Endothelial cell of umbilical vein (primary cell): ENCODE data around the gene UBL5. TPM values are rescaled to one million over a fixed set of nuclear protein-coding genes. Genes with fewer than 3 reads are reported as not detected.

Experiments used
- BruUV-seq: library from RNA; stranded (reverse); fragments of 400-500 nt; replicated peaks from 2 replicates; lab custom pipeline; 2021; lab: Mats Ljungman, UMichigan
- CTCF ChIA-PET: fragments of 300-600, 350-600 bp; sonication (Branson Sonifier 250); formaldehyde crosslinking; loops from one replicate; lab custom pipeline; 2021; ENCODE audit warnings: antibody characterized with exemption, inconsistent platforms; lab: Charles Lee
- POLR2A ChIA-PET: fragments of 300-600, 350-600 bp; sonication (Branson Sonifier 250); formaldehyde crosslinking; loops from one replicate; lab custom pipeline; 2021; ENCODE audit warnings: antibody characterized with exemption, inconsistent platforms; lab: Charles Lee
- DNase-seq: peaks from one replicate; pipeline ENCODE4 v3.0.0-alpha.2; 2011; ENCODE audit warnings: low read depth, low spot score
- FAIRE-seq: peaks from 2 replicates; lab custom pipeline; 2011; peaks lifted over from hg19 to GRCh38; lab: Jason Lieb, UNC
- H2AFZ ChIP-seq: 2 replicates; pipeline ENCODE4 v1.6.0; 2012; ENCODE audit warnings: low read depth, low read length, control low read depth, inconsistent platforms
- H3K27ac ChIP-seq: 2 replicates; pipeline ENCODE4 v1.5.1; 2011; ENCODE audit warnings: low read depth, mild to moderate bottlenecking, control low read depth, low read length, moderate library complexity; ENCODE audit not compliant: insufficient read depth
- H3K27me3 ChIP-seq, 2 experiments: 2 replicates each; pipeline versions ENCODE4 v1.6.0 to v1.6.1; 2011; ENCODE audit warnings: low read length in 2 of 2, mixed read lengths in 1 of 2; ENCODE audit not compliant: control insufficient read depth in 2 of 2, insufficient read depth in 2 of 2
- H3K36me3 ChIP-seq, 2 experiments: 2 replicates in 1 of 2; 3 replicates in 1 of 2; pipeline ENCODE4 v1.5.1; 2011; ENCODE audit warnings: low read length in 2 of 2, mild to moderate bottlenecking in 1 of 2, moderate library complexity in 1 of 2; ENCODE audit not compliant: control insufficient read depth in 2 of 2, insufficient read depth in 2 of 2; ENCODE audit errors: extremely low read depth in 1 of 2
- H3K4me1 ChIP-seq: 3 replicates; pipeline ENCODE4 v1.5.1; 2011; ENCODE audit warnings: mild to moderate bottlenecking, low read length; ENCODE audit not compliant: control insufficient read depth, insufficient read depth; ENCODE audit errors: extremely low read depth
- H3K4me2 ChIP-seq: 2 replicates; pipeline ENCODE4 v1.6.1; 2011; ENCODE audit warnings: low read length, control low read depth, mixed read lengths; ENCODE audit not compliant: insufficient read depth
- H3K4me3 ChIP-seq, 3 experiments: fragments of 200-600 bp in 1 of 3; sonication (generic), shearing (Covaris generic) in 1 of 3; replicated peaks in 1 of 3; 2 replicates each; pipeline ENCODE4 v1.5.1; 2011 to 2016; ENCODE audit warnings: control low read depth in 3 of 3, low read length in 3 of 3, mild to moderate bottlenecking in 2 of 3, inconsistent platforms in 1 of 3, low read depth in 1 of 3, moderate library complexity in 1 of 3; ENCODE audit not compliant: insufficient read depth in 1 of 3
- H3K79me2 ChIP-seq: 2 replicates; pipeline ENCODE4 v1.6.0; 2012; ENCODE audit warnings: low read length, inconsistent platforms; ENCODE audit not compliant: control insufficient read depth, insufficient read depth
- H3K9ac ChIP-seq: replicated peaks from 2 replicates; pipeline ENCODE3; 2011; ENCODE audit warnings: low read length, control low read depth; ENCODE audit not compliant: insufficient read depth; ENCODE audit errors: extremely low read depth
- H3K9me1 ChIP-seq: replicated peaks from 3 replicates; pipeline ENCODE4 v1.6.0; 2011; ENCODE audit warnings: mild to moderate bottlenecking, low read length; ENCODE audit not compliant: control insufficient read depth, insufficient read depth; ENCODE audit errors: extremely low read depth
- H3K9me3 ChIP-seq: replicated peaks from 2 replicates; pipeline ENCODE4 v1.5.1; 2012; ENCODE audit warnings: low read length, inconsistent platforms; ENCODE audit not compliant: control insufficient read depth, insufficient read depth
- H4K20me1 ChIP-seq: replicated peaks from 2 replicates; pipeline ENCODE3; 2011; ENCODE audit warnings: mild to moderate bottlenecking, low read length; ENCODE audit not compliant: control insufficient read depth, insufficient read depth; ENCODE audit errors: extremely low read depth
- CTCF ChIP-seq, 2 donors: IDR thresholded peaks; 1 replicate in 1 of 2; 2 replicates in 1 of 2; pipeline ENCODE4 v1.5.1; 2011; ENCODE audit warnings: low read length in 2 of 2, mild to moderate bottlenecking in 2 of 2, moderate library complexity in 2 of 2, control low read depth in 1 of 2, inconsistent platforms in 1 of 2, low read depth in 1 of 2; ENCODE audit not compliant: insufficient read depth in 1 of 2; ENCODE audit errors: extremely low read depth in 1 of 2
- EZH2 ChIP-seq: IDR thresholded peaks from 2 replicates; pipeline ENCODE4 v1.6.1; 2012; ENCODE audit warnings: borderline replicate concordance, low read depth, mild to moderate bottlenecking, moderate library complexity, low read length, inconsistent platforms; ENCODE audit not compliant: severe bottlenecking
- FOS ChIP-seq: IDR thresholded peaks from 2 replicates; pipeline ENCODE4 v1.6.1; 2011; ENCODE audit warnings: mild to moderate bottlenecking, low read length, moderate library complexity, borderline replicate concordance; ENCODE audit not compliant: insufficient read depth
- GATA2 ChIP-seq: IDR thresholded peaks from 2 replicates; pipeline ENCODE4 v1.7.0; 2011; ENCODE audit warnings: low read depth, mild to moderate bottlenecking, moderate library complexity, mixed read lengths, low read length; ENCODE audit not compliant: insufficient read length, insufficient read depth
- JUN ChIP-seq: IDR thresholded peaks from 2 replicates; pipeline ENCODE4 v1.6.1; 2011; ENCODE audit warnings: borderline replicate concordance, low read depth; ENCODE audit not compliant: insufficient read length, insufficient read depth
- MAX ChIP-seq: IDR thresholded peaks from 2 replicates; pipeline ENCODE4 v1.6.1; 2011; ENCODE audit not compliant: insufficient read depth, insufficient read length
- MYC ChIP-seq: IDR thresholded peaks from one replicate; pipeline ENCODE4 v1.6.1; 2011; ENCODE audit warnings: mild to moderate bottlenecking, low read depth, low read length
- POLR2A ChIP-seq: IDR thresholded peaks from 2 replicates; pipeline ENCODE4 v1.6.1; 2012; ENCODE audit warnings: low read depth, mild to moderate bottlenecking, control low read depth, low read length
- POLR2AphosphoS5 ChIP-seq: IDR thresholded peaks from 2 replicates; pipeline ENCODE4 v1.6.1; 2012; ENCODE audit warnings: low read depth, mild to moderate bottlenecking, control low read depth, low read length, moderate library complexity; ENCODE audit not compliant: insufficient read depth
- dilution Hi-C: fragments of 300-500 bp; cut with MboI; formaldehyde crosslinking; loops from one replicate; pipeline ENCODE4 v1.15.0; 2019; ENCODE audit warnings: low sequenced_read_pairs; ENCODE audit not compliant: extremely low pct_ligation_motif_present
- intact Hi-C: fragments of 100-400 bp; cut with micrococcal nuclease; formaldehyde crosslinking; loops from one replicate; pipeline ENCODE4 v1.10.0; 2022
- polyA plus RNA-seq, 4 experiments: library from polyadenylated mRNA; depleted of rRNA in 3 of 4; stranded (reverse) in 3 of 4; unstranded in 1 of 4; fragments of >200 nt; gene quantifications; 2 replicates each; pipeline versions ENCODE4 v1.2.1 to v1.2.3, GENCODE V29; 2011 to 2012; ENCODE audit warnings: missing spikeins in 1 of 4
- total RNA-seq: library from RNA; stranded (reverse); gene quantifications from 2 replicates; pipeline ENCODE4 v1.2.3, GENCODE V29; 2021

Gene UBL5
- total and polyA plus RNA-seq, 2 donors (not counting 3 experiments of a cell fraction or from before 2014, with no cell fraction given): 351 to 1,226 TPM

- no peaks in the 10 kb centered on the region for H3K79me2 ChIP-seq
- peak overlapping the region; percentile 77 to 93 (median 78) for H3K4me3 ChIP-seq
- peak overlapping the region; percentile 100 for H2AFZ ChIP-seq
- peak overlapping the region; percentile 73 for H3K9ac ChIP-seq
- POLR2A ChIA-PET: interaction anchor here (0.6 kb wide), 1 partner anchor 43 kb away, joined by 3 read pairs; no protein-coding TSS in a partner anchor
- no peaks in the 10 kb centered on the region for H3K36me3 ChIP-seq
- no peaks in the 10 kb centered on the region for H4K20me1 ChIP-seq
- H3K4me2 ChIP-seq: peak overlapping the region; percentile 84
- DNase-seq (peak; percentile 92), FAIRE-seq (peak; percentile 93)
- dilution Hi-C loops: no loop called here
- TF ChIP-seq POLR2A (peak; percentile 54), CTCF (IDR thresholded peaks at IDR 0.05; ENCODE audit: extremely low read depth in 1 of 2, insufficient read depth in 1 of 2, low read depth in 1 of 2, low read length in 2 of 2) (no peak)
- no peaks in the 10 kb centered on the region for H3K9me3 ChIP-seq
- CTCF ChIA-PET: no interaction called here
- BruUV-seq: no TSS peak
- peaks cover 4% of the 10 kb centered on the region for H3K4me1 ChIP-seq
- H3K27ac ChIP-seq: peak overlapping the region; percentile 54
- H3K9me1 ChIP-seq: no peaks in the 10 kb centered on the region
- intact Hi-C loops: loop anchor here (1.0 to 2.0 kb wide), 3 partner anchors 17 to 645 kb away; partner anchors contain the start of genes ZNF317, ZNF562 and ZNF846
- no peaks in the 10 kb centered on the region for H3K27me3 ChIP-seq
These were observed 42.1 kb upstream of the UBL5 start for GRCh38 chr19:9785367-9786331.

GRCh38 chr19:9786342-9786741 is 41.4 kb upstream of the UBL5 start:
- H3K4me1 ChIP-seq: peaks cover 4% of the 10 kb centered on the region
- no peaks in the 10 kb centered on the region for H3K27me3 ChIP-seq
- intact Hi-C loops (no loop called here), dilution Hi-C loops (no loop called here)
- FAIRE-seq (no peak), DNase-seq (no peak)
- H3K4me3 ChIP-seq: peak overlapping the region; percentile 77 to 93 (median 78)
- no peaks in the 10 kb centered on the region for H4K20me1 ChIP-seq
- no peaks in the 10 kb centered on the region for H3K79me2 ChIP-seq
- H3K27ac ChIP-seq: no peak overlapping the region
- H3K36me3 ChIP-seq: no peaks in the 10 kb centered on the region
- POLR2A ChIA-PET: no interaction called here
- no peak overlapping the region for H3K9ac ChIP-seq
- H3K9me3 ChIP-seq: no peaks in the 10 kb centered on the region
- BruUV-seq: no TSS peak
- CTCF ChIA-PET: no interaction called here
- H2AFZ ChIP-seq: peak overlapping the region; percentile 100
- no peaks in the 10 kb centered on the region for H3K9me1 ChIP-seq
- TF ChIP-seq JUN (no peak), EZH2 (no peak), CTCF (IDR thresholded peaks at IDR 0.05; ENCODE audit: extremely low read depth in 1 of 2, insufficient read depth in 1 of 2, low read depth in 1 of 2, low read length in 2 of 2) (no peak), MAX (no peak), POLR2A (no peak), FOS (no peak), GATA2 (no peak), POLR2AphosphoS5 (no peak), MYC (no peak)
- peak overlapping the region; percentile 84 for H3K4me2 ChIP-seq
